Heart left ventricle (tissue), 16 donors: ENCODE data around the gene ADGRV1. TPM values are rescaled to one million over a fixed set of nuclear protein-coding genes. Genes with fewer than 3 reads are reported as not detected.
A peak's percentile ranks its signal among the peaks of the same experiment; 100 is the strongest.

ENCODE experiments used
- ATAC-seq, 4 donors: fragments of 200-7000 bp; cut with Tn5 transposase; one replicate each; pipeline ENCODE4 v1.9.1; 2020 to 2022; ENCODE audit warnings: moderate library complexity in 4 of 4, mild to moderate bottlenecking in 3 of 4, moderate number of reproducible peaks in 1 of 4
- DNase-seq, 5 donors: peaks; one replicate each; pipeline ENCODE4 v3.0.0-alpha.2; 2020
- H3K27ac ChIP-seq, 12 donors: fragments of 200-600 bp; sonication (generic) in 4 of 12; one replicate each; pipeline versions ENCODE4 v1.5.0 to v1.8.0; 2016 to 2022; ENCODE audit warnings: mild to moderate bottlenecking in 2 of 12
- H3K27me3 ChIP-seq, 9 donors: fragments of 200-600 bp; sonication (generic) in 2 of 9; one replicate each; pipeline versions ENCODE4 v1.5.1 to v1.8.0; 2016 to 2022; ENCODE audit warnings: mild to moderate bottlenecking in 3 of 9
- H3K36me3 ChIP-seq, 9 donors: fragments of 200-600 bp; sonication (generic) in 2 of 9; one replicate each; pipeline versions ENCODE4 v1.5.0 to v1.8.0; 2018 to 2022; ENCODE audit warnings: mild to moderate bottlenecking in 2 of 9
- H3K4me1 ChIP-seq, 12 donors: fragments of 200-600 bp; sonication (generic) in 4 of 12; one replicate each; pipeline versions ENCODE4 v1.5.0 to v1.8.0; 2016 to 2022; ENCODE audit warnings: mild to moderate bottlenecking in 3 of 12
- H3K4me3 ChIP-seq, 12 donors: fragments of 200-600 bp; sonication (generic) in 4 of 12; one replicate each; pipeline versions ENCODE4 v1.5.0 to v1.8.0; 2017 to 2022; ENCODE audit warnings: mild to moderate bottlenecking in 9 of 12, moderate library complexity in 4 of 12
- H3K9me3 ChIP-seq, 12 donors: fragments of 200-600 bp; sonication (generic) in 4 of 12; one replicate each; pipeline versions ENCODE4 v1.5.0 to v1.8.0; 2016 to 2022; ENCODE audit warnings: mild to moderate bottlenecking in 1 of 12
- POLR2A ChIP-seq, 2 donors: fragments of 450-650 bp; IDR thresholded peaks; one replicate each; pipeline ENCODE4 v1.6.1; 2017; ENCODE audit warnings: antibody characterized with exemption in 2 of 2, mild to moderate bottlenecking in 2 of 2, moderate library complexity in 2 of 2
- WGBS, 4 donors: extraction: QIAGEN DNeasy Blood & Tissue Kit in 2 of 4; methylation state at CpG; one replicate each; pipeline versions ENCODE4 v1.1.5 to v1.1.7; 2013 to 2018; 5-methylcytosine and 5-hydroxymethylcytosine counted together
- intact Hi-C, 10 donors: fragments of 100-400 bp; cut with DNase I; formaldehyde crosslinking; loops; one replicate each; pipeline versions ENCODE4 v1.11.1 to v1.14.2; 2022
- polyA plus RNA-seq, 2 donors: library from polyadenylated mRNA; stranded (reverse); fragments of 200-250 nt; gene quantifications; one replicate each; pipeline ENCODE4 v1.2.3, GENCODE V29; 2013
- total RNA-seq, 9 donors: library from RNA; depleted of rRNA in 2 of 9; stranded (reverse); fragments of >200 nt in 2 of 9; fragmentation: NEBNext Ultra II Directional in 3 of 9; extraction: Animal tissue kit (Norgen Biotek cat#: 25700) in 3 of 9; gene quantifications; one replicate each; pipeline versions ENCODE4 v1.1.0 to v1.2.4, GENCODE V29; 2016 to 2023
- TF ChIP-seq, protein P1 (sequence below), 12 donors: fragments of 200-600 bp; sonication (generic) in 4 of 12; IDR thresholded peaks; one replicate each; pipeline versions ENCODE4 v1.5.0 to v1.8.0; 2018 to 2022; ENCODE audit warnings: antibody characterized with exemption in 12 of 12, mild to moderate bottlenecking in 5 of 12
- donor health status: ischemic (EF 13 %, LVEDD 7.1; RV severe dilation, severe dysfunction).
- donor health status: healthy with polysubstance abuse.
- donor health status: DM: no; HTN: yes; CAD: no.
- donor health status: DM: no; HTN: no; CAD: no.
- donor health status: ischemic (EF 25% LVEDD 6.9; RV normal size, moderate dysfunction).
- donor health status: ischemic (EF 25% LVEDD 5.7; RV mildly dilated, moderate dysfunction).
- donor health status: healthy.
- donor health status: DM: yes; HTN: yes; CAD: no.
- donor health status: ischemic (EF 35%, LVEDD 5.7; RV mildly dilated, moderate dysfunction).
- donor health status: nonischemic (EF 11% LVEDD 7.7; RV severe dilation, severe dysfunction).
- donor health status: DM: yes; HTN: yes; CAD: no.
- donor health status: PGD.
- donor health status: ischemic (EF 29% LVEDD 5.4; RV normal size, mild dysfunction).
- donor health status: nonischemic (EF 23%, LVEDD 6.1; RV moderate dilation, normal function).

Gene ADGRV1
- total and polyA plus RNA-seq, 11 donors, result 0.25 to 0.29 TPM; not detected in 9

DNA sequence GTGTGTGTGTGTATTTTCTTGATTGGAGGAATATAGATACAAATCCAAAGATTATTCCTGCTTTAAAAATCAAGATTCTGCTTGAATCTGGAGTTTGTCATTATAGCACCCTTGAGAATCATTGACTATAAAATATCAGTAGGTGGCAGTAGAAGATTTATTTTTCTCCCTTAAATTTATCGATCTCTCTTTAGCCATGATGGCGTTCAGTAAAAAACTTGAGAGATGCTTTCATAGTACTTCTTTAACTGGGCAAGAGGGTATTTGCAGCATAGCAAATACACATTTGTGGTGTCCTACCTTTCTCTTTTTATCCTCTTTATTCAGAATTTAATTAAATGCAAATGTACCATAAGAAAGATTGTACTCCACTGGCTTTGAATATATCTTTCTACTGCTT is 307.7 kb downstream of the ADGRV1 start:
- Histone ChIP-seq H3K9me3 (no peaks in the 10 kb centered on the region), H3K27ac (no peak overlapping the region), H3K4me1 (peaks cover 0 to 17% (median 1%) of the 10 kb centered on the region in 12 donors), H3K4me3 (no peak overlapping the region), H3K36me3 (no peaks in the 10 kb centered on the region), H3K27me3 (no peaks in the 10 kb centered on the region)
- ATAC-seq (peak in 2 of 4 donors; percentile 61 to 62), DNase-seq (no peak)
- intact Hi-C loops, result loop anchor here (2.0 to 10.0 kb wide), 10 partner anchors 66 to 556 kb away; partner anchors contain the start of gene ARRDC3 (in 4 of the 10)
- TF ChIP-seq, protein P1, sequence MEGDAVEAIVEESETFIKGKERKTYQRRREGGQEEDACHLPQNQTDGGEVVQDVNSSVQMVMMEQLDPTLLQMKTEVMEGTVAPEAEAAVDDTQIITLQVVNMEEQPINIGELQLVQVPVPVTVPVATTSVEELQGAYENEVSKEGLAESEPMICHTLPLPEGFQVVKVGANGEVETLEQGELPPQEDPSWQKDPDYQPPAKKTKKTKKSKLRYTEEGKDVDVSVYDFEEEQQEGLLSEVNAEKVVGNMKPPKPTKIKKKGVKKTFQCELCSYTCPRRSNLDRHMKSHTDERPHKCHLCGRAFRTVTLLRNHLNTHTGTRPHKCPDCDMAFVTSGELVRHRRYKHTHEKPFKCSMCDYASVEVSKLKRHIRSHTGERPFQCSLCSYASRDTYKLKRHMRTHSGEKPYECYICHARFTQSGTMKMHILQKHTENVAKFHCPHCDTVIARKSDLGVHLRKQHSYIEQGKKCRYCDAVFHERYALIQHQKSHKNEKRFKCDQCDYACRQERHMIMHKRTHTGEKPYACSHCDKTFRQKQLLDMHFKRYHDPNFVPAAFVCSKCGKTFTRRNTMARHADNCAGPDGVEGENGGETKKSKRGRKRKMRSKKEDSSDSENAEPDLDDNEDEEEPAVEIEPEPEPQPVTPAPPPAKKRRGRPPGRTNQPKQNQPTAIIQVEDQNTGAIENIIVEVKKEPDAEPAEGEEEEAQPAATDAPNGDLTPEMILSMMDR (IDR thresholded peaks at IDR 0.05), result peak; percentile 20 to 68 (median 55)
- TF ChIP-seq POLR2A (IDR thresholded peaks at IDR 0.05), result no peak
- WGBS, 4 donors, result 0 to 4% (median 1%) methylated on average over 2 of the region's 2 CpGs

DNA sequence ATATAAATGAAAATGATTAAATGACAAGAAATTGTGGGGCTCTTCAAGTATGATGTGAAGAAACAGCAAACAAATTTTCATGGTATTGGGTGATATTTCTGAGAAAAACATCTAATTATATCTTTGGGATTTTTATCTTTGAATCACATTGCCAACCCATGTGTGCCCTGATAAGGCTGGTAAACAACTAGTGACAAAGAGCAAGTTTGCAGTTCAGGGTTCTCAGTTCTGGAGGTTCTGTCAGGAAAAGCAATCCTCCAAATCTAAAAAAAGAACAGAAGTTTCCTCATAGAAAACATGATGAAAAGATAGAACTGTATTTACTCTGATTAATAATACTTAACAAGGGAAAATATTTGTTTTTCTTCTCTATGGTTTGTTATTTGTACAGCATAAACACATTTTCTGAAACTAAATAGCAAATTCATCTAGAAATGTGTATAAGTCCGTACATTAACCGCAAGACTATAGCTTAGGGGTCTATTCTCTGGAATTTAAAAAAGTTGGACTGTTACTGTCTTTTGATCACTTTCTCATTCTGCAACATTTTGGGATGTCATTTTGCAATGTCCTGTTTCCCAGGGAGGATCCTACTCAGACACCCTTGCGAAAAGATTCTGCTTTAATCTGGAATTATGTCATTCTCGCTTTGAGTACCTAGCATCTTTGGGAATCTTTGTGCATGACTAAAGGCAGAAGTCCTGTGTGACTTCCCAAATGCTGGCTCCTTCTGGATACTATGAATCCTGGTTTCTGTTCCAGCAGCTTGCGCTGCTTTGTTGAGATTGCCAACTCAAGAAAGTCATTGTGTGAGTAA is 308.5 kb downstream of the ADGRV1 start:
- 80 to 83% (median 82%) methylated on average over 5 of the region's 5 CpGs for WGBS, 4 donors
- intact Hi-C loops, result loop anchor here (2.0 to 10.0 kb wide), 10 partner anchors 65 to 555 kb away; partner anchors contain the start of gene ARRDC3 (in 4 of the 10)
- no peak for DNase-seq
- TF ChIP-seq POLR2A (IDR thresholded peaks at IDR 0.05), result no peak
- TF ChIP-seq, protein P1 (IDR thresholded peaks at IDR 0.05), result no peak
- no peak overlapping the region for H3K27ac ChIP-seq
- ATAC-seq, result peak in 1 of 4 donors; percentile 42
- peaks cover 0 to 22% (median 3%) of the 10 kb centered on the region in 12 donors for H3K4me1 ChIP-seq
- no peak overlapping the region for H3K4me3 ChIP-seq
- no peaks in the 10 kb centered on the region for H3K9me3 ChIP-seq
- H3K27me3 ChIP-seq, result no peaks in the 10 kb centered on the region
- no peaks in the 10 kb centered on the region for H3K36me3 ChIP-seq

DNA sequence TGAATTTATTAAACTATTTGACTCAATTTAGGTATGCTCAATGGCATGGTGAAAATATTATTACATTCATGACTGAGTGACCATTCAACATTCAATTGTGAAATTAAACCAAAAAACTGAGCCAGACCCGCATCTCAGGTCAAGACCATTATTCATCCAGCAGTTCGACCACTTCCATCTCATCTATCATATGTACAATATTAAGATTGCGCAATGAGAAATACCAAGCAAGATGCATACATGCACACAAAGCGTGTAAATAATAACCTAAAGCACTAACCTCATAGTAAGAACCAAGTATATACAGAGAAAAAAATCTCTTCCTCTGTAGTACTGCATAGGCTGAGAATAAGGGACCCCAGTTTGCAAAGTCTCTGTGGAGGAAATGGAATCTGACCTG is 310.2 kb downstream of the ADGRV1 start:
- Histone ChIP-seq H3K36me3 (no peaks in the 10 kb centered on the region), H3K27me3 (no peaks in the 10 kb centered on the region), H3K4me1 (peaks cover 0 to 22% (median 4%) of the 10 kb centered on the region in 12 donors), H3K4me3 (no peak overlapping the region), H3K27ac (no peak overlapping the region), H3K9me3 (no peaks in the 10 kb centered on the region)
- intact Hi-C loops, result loop anchor here (2.0 to 10.0 kb wide), 9 partner anchors 64 to 554 kb away; partner anchors contain the start of gene ARRDC3 (in 4 of the 10)
- TF ChIP-seq POLR2A (IDR thresholded peaks at IDR 0.05), result no peak
- TF ChIP-seq, protein P1 (IDR thresholded peaks at IDR 0.05), result no peak
- ATAC-seq (no peak), DNase-seq (no peak)
- 95 to 98% (median 97%) methylated on average over 4 of the region's 4 CpGs for WGBS, 4 donors

DNA sequence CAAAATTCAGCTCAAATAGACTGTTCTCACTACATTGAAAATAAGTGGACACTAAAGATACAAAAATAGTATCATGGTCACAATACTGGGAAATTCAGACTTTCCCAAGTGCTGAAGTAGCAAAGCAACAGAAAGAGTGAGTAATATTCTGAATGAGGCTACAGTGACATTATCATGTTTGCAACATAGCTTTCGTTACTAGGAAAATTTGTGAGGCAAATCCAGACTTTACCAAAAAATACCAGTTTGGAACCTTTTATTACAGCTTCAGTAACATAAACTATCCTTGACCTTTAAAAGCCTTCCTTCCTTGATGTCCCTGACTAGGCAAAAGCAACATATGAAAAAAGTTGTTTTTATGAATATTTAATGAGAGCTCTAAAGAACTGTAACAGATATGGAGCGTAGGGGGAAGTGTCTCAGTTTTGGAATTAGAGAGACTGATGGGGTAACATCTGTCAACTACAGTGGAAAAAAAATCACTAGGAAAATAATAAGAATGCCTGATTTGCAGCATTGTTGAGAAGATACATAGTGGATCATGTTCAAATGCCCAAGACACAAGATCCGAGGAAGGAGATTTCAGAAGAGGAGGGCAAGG is 312.9 kb downstream of the ADGRV1 start:
- Histone ChIP-seq H3K27ac (peak overlapping the region in 1 of 12 donors; percentile 46), H3K4me1 (peaks cover 0 to 19% (median 4%) of the 10 kb centered on the region in 12 donors), H3K9me3 (no peaks in the 10 kb centered on the region), H3K36me3 (no peaks in the 10 kb centered on the region), H3K4me3 (no peak overlapping the region), H3K27me3 (no peaks in the 10 kb centered on the region)
- DNase-seq, result no peak
- intact Hi-C loops, result loop anchor here in 3 of 10 donors (5.0 to 10.0 kb wide), 3 partner anchors 231 to 546 kb away; partner anchors contain the start of gene ARRDC3 (in 2 of the 3)
- peak in 3 of 4 donors; percentile 37 to 41 (median 41) for ATAC-seq
- no peak for TF ChIP-seq POLR2A (IDR thresholded peaks at IDR 0.05)
- TF ChIP-seq, protein P1 (IDR thresholded peaks at IDR 0.05), result no peak
- 78 to 85% (median 84%) methylated on average over 3 of the region's 3 CpGs for WGBS, 4 donors
